Kidney (tissue), 14 donors: ENCODE data around the gene MOXD1. TPM values are rescaled to one million over a fixed set of nuclear protein-coding genes. Genes with fewer than 3 reads are reported as not detected.

Experiments
- DNase-seq, 5 donors: peaks; one replicate each; pipeline ENCODE4 v3.0.0-alpha.2; 2013 to 2020
- FAIRE-seq: peaks from 2 replicates; lab custom pipeline; 2012; peaks lifted over from hg19 to GRCh38; lab: Jason Lieb, UNC
- H3K27ac ChIP-seq, 2 donors: one replicate each; pipeline ENCODE4 v1.7.0; 2013; ENCODE audit warnings: low read depth in 2 of 2, low read length in 2 of 2, inconsistent platforms in 1 of 2
- H3K27me3 ChIP-seq: one replicate; pipeline ENCODE4 v1.7.1; 2013; ENCODE audit warnings: low read length, inconsistent platforms; ENCODE audit not compliant: control insufficient read depth, insufficient read depth
- H3K36me3 ChIP-seq, 3 donors: one replicate each; pipeline versions ENCODE4 v1.7.0 to v1.7.1; 2013; ENCODE audit warnings: low read length in 3 of 3, control low read depth in 1 of 3, inconsistent platforms in 1 of 3; ENCODE audit not compliant: insufficient read depth in 3 of 3, control insufficient read depth in 2 of 3
- H3K4me1 ChIP-seq, 3 donors: one replicate each; pipeline versions ENCODE4 v1.7.0 to v1.7.1; 2013; ENCODE audit warnings: low read length in 3 of 3, inconsistent platforms in 1 of 3, low read depth in 1 of 3; ENCODE audit not compliant: control insufficient read depth in 2 of 3, insufficient read depth in 2 of 3
- H3K4me3 ChIP-seq, 3 donors: one replicate each; pipeline versions ENCODE4 v1.7.0 to v1.8.1; 2013; ENCODE audit warnings: low read length in 3 of 3, control low read depth in 1 of 3, inconsistent platforms in 1 of 3
- H3K9ac ChIP-seq, 3 donors: one replicate each; pipeline versions ENCODE4 v1.7.0 to v1.7.1; 2013; ENCODE audit warnings: low read length in 3 of 3, control low read depth in 1 of 3, inconsistent platforms in 1 of 3
- H3K9me3 ChIP-seq, 3 donors: one replicate each; pipeline versions ENCODE4 v1.7.0 to v1.7.1; 2013; ENCODE audit warnings: low read length in 3 of 3, control low read depth in 1 of 3, inconsistent platforms in 1 of 3; ENCODE audit not compliant: control insufficient read depth in 2 of 3, insufficient read depth in 1 of 3
- intact Hi-C: fragments of 100-400 bp; cut with DNase I; formaldehyde crosslinking; loops from one replicate; pipeline ENCODE4 v1.11.1; 2022
- polyA plus RNA-seq: library from polyadenylated mRNA; stranded (reverse); fragments of 350-450 nt; fragmentation: Illumina TruSeq; extraction: RNeasy Lipid Tissue Mini Kit (QIAGEN cat#74804); gene quantifications from one replicate; pipeline ENCODE4 v1.2.3, GENCODE V29; 2014; ENCODE audit warnings: low read depth, low replicate concordance; ENCODE audit not compliant: insufficient read depth
- total RNA-seq: library from RNA; stranded (reverse); fragmentation: NEBNext Ultra II Directional; extraction: Animal tissue kit (Norgen Biotek cat#: 25700); gene quantifications from one replicate; pipeline ENCODE4 v1.2.1, GENCODE V29; 2021
- TF ChIP-seq, protein P1 (sequence below): IDR thresholded peaks from 3 replicates; pipeline ENCODE4 v1.5.1; 2012; ENCODE audit warnings: mild to moderate bottlenecking, moderate library complexity, borderline replicate concordance; ENCODE audit not compliant: insufficient read depth; ENCODE audit errors: extremely low read depth
- donor health status: control.
- donor health status: control.
- donor health status: control.
- donor health status: control.
- donor health status: control.
- donor health status: DM: yes; HTN: yes; CAD: no.
- donor health status: Normal renal cell carcinoma (clear cell type).

MOXD1 gene
- total and polyA plus RNA-seq, 2 donors from 2014 or later, result 11.6 to 35.9 TPM

- H3K9me3 ChIP-seq, result peaks cover 0 to 7% (median 4%) of the 10 kb centered on the region in 3 donors
- no peak overlapping the region for H3K4me3 ChIP-seq
- peak overlapping the region in 1 of 2 donors; percentile 13 for H3K27ac ChIP-seq
- TF ChIP-seq, protein P1, sequence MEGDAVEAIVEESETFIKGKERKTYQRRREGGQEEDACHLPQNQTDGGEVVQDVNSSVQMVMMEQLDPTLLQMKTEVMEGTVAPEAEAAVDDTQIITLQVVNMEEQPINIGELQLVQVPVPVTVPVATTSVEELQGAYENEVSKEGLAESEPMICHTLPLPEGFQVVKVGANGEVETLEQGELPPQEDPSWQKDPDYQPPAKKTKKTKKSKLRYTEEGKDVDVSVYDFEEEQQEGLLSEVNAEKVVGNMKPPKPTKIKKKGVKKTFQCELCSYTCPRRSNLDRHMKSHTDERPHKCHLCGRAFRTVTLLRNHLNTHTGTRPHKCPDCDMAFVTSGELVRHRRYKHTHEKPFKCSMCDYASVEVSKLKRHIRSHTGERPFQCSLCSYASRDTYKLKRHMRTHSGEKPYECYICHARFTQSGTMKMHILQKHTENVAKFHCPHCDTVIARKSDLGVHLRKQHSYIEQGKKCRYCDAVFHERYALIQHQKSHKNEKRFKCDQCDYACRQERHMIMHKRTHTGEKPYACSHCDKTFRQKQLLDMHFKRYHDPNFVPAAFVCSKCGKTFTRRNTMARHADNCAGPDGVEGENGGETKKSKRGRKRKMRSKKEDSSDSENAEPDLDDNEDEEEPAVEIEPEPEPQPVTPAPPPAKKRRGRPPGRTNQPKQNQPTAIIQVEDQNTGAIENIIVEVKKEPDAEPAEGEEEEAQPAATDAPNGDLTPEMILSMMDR, result no peak
- FAIRE-seq (no peak), DNase-seq (peak; percentile 51 to 93 (median 74))
- intact Hi-C loops, result no loop called here
- H3K9ac ChIP-seq, result no peak overlapping the region
- peaks cover 0 to 8% (median 0%) of the 10 kb centered on the region in 3 donors for H3K4me1 ChIP-seq
- no peaks in the 10 kb centered on the region for H3K36me3 ChIP-seq
- no peaks in the 10 kb centered on the region for H3K27me3 ChIP-seq
Measured at GRCh38 chr6:132391391-132392269, 9.6 kb downstream of the MOXD1 start.

DNA sequence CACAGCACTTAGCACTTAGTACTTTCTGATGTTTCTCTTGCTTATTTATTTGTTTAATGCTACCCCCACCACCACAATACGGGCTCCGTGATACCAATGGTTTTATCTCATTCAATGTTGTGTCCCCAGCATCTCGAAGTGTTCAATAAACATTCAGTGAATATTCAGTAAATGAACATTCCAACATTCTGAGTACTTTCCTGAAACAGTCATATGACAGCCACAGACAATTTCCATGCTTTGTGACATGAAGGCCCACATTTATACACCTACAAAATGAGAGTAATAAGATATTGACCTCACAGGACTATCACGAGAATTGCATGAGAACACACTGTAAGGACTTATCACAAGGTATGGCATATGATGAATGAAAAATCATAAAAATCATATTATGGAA lies 10.8 kb downstream of the MOXD1 start:
- no peaks in the 10 kb centered on the region for H3K36me3 ChIP-seq
- peaks cover 0 to 8% (median 0%) of the 10 kb centered on the region in 3 donors for H3K4me1 ChIP-seq
- no peak overlapping the region for H3K27ac ChIP-seq
- H3K27me3 ChIP-seq, result no peaks in the 10 kb centered on the region
- TF ChIP-seq, protein P1, result no peak
- H3K9me3 ChIP-seq, result peaks cover 0 to 5% (median 0%) of the 10 kb centered on the region in 3 donors
- DNase-seq (no peak), FAIRE-seq (no peak)
- H3K4me3 ChIP-seq, result no peak overlapping the region
- intact Hi-C loops, result no loop called here
- H3K9ac ChIP-seq, result no peak overlapping the region

DNA sequence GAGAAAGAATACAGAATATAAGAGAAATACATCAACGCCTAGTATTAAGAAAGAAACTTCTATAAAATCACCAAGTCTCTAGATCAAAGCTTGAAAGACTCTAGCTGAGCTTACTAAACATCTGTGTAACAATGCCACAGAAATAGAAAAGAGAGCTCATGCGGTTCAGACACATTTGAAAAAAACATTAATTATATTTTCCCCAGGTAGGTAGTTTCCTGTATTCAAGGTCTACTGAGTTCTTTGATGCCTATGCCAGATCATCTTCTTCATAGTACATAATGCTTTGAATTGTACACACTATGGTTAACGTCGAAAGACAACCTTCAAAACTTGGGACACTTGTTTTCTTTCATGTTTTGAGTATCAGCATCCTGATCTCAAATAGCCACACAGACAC lies 11.3 kb downstream of the MOXD1 start:
- H3K27me3 ChIP-seq, result no peaks in the 10 kb centered on the region
- FAIRE-seq (no peak), DNase-seq (no peak)
- peaks cover 0 to 4% (median 0%) of the 10 kb centered on the region in 3 donors for H3K9me3 ChIP-seq
- H3K4me3 ChIP-seq, result no peak overlapping the region
- no peak overlapping the region for H3K27ac ChIP-seq
- intact Hi-C loops, result no loop called here
- H3K9ac ChIP-seq, result no peak overlapping the region
- TF ChIP-seq, protein P1, result no peak
- no peaks in the 10 kb centered on the region for H3K36me3 ChIP-seq
- H3K4me1 ChIP-seq, result peaks cover 0 to 8% (median 0%) of the 10 kb centered on the region in 3 donors
